ENCODE measurements around the gene MT1G.
"Not testable (repeated sequence)": the region's sequence is repeated elsewhere in the genome, so short reads cannot be mapped to it uniquely, and the experiment has no call there.

MT1G gene

DNA sequence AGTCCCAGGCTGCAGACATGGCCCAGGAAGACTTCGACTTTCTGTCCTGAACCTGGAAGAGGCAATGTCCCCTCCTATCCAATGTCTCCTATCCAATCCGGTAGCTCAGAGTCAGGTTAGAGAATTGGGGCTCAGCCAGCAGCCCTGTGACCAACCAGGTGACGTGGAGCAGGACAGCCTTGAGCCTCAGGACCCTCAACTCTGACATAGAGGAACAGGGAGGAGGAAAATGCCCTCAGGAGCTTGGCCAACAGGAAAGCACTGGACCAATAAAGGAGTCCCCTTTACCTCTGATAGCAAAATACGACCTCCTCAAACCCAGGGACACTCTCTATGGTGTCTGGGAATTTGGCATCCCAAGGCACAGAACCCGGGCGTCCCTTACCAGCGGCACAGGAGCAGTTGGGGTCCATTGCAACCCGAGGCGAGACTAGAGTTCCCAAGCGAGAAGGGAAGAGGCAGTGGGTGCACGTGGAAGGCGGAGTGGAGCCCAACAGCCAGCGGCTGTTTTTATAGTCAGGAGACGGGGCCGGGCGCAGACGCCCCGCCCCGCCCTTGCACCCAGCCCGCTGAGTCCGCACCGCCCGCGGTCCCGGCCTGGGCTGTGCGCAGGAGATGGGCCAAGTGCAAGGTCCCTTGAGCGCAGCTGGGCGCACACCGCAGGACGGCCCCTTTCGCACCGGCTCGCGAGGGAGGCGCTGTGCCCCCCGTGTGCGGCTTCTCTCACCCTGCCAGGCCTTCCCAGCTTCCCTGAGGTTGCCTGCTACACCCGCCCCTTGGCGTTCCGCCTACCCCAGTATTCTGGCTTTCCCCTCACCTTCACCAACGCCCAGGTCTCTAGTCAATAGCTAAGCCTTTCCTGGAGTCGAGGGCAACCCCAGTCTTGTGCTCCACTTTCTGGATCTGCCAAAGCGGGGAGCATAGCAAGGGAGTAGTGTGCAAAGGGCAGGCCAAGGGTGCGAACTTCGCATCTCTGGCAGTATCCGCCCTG, at the start of gene MT1G:
MT1G (minus strand) TSS at position 485 of the 991 bp plus-strand sequence; CDS start at position 413, 72 bp downstream.
- no peak within 1 kb of the TSS for H3K4me3 ChIP-seq (ENCODE audit: low read length)
- TF ChIP-seq, protein P1, sequence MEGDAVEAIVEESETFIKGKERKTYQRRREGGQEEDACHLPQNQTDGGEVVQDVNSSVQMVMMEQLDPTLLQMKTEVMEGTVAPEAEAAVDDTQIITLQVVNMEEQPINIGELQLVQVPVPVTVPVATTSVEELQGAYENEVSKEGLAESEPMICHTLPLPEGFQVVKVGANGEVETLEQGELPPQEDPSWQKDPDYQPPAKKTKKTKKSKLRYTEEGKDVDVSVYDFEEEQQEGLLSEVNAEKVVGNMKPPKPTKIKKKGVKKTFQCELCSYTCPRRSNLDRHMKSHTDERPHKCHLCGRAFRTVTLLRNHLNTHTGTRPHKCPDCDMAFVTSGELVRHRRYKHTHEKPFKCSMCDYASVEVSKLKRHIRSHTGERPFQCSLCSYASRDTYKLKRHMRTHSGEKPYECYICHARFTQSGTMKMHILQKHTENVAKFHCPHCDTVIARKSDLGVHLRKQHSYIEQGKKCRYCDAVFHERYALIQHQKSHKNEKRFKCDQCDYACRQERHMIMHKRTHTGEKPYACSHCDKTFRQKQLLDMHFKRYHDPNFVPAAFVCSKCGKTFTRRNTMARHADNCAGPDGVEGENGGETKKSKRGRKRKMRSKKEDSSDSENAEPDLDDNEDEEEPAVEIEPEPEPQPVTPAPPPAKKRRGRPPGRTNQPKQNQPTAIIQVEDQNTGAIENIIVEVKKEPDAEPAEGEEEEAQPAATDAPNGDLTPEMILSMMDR (conservative IDR thresholded peaks at IDR 0.05; ENCODE audit: low read depth, low read length), result no peak
- DNase-seq (ENCODE audit: low read depth), result no peak

DNA sequence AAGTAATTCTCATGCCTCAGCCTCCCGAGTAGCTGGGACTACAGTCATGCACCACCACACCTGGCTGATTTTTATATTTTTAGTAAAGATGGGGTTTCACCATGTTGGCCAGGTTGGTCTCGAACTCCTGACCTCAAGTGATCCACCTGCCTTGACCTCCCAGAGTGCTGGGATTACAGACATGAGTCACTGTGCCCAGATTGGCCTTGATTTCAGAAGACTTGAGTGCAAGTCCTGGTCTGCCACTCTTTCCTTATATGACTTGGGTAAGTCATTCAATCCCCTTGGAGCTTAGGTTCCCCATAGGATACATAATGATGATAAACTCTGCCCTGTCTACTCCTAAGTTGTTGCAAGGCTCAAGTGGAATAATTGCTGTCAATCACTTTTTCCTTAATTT, 49.7 kb upstream of the MT1G start:
- not testable (repeated sequence) for H3K4me3 ChIP-seq (ENCODE audit: low read length); DNase-seq (ENCODE audit: low read depth)

DNA sequence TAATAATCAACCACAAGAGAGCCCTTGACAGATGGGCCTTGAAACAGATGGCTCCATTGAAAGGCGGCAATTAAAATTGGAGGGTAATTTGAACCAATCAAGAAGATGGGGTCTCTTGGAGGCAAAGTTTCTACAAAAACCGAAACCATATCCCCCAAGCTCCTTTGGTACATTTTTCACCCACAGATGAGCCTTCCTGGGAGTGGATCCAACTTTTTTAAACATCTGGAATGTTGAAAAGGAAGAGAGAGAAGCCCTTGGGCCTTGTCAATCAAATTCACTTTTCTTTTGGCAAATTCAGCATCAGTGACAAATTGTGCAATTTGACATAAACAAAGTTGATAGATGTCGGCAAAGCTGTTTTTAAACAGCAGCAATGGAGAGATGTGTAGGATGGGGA, 48.9 kb upstream of the MT1G start:
- DNase-seq (ENCODE audit: low read depth), result no peak
- H3K4me3 ChIP-seq (ENCODE audit: low read length), result no peak overlapping the region
- TF ChIP-seq, protein P1 (conservative IDR thresholded peaks at IDR 0.05; ENCODE audit: low read depth, low read length), result no peak

DNA sequence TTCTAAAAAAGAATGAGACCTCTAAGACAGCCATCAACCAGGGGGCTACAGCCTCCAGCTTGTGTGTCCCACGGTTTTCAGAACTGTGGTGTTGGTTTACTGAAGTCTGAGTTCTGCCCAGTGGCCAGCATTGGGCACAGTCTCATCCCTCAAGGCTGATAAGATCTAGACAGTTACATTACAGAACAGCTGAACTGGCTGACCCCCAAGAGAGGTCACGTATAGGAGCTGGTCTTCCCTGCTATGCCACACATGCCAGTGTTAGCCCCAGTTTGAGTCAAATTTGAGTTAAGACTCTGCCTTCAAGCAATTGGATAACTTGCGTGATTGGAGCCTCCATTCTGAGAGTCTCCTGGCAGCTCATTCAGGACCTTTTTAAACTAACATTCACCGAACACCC, 47.3 kb upstream of the MT1G start:
- H3K4me3 ChIP-seq (ENCODE audit: low read length), result no peak overlapping the region
- TF ChIP-seq, protein P1 (conservative IDR thresholded peaks at IDR 0.05; ENCODE audit: low read depth, low read length), result no peak
- no peak for DNase-seq (ENCODE audit: low read depth)

DNA sequence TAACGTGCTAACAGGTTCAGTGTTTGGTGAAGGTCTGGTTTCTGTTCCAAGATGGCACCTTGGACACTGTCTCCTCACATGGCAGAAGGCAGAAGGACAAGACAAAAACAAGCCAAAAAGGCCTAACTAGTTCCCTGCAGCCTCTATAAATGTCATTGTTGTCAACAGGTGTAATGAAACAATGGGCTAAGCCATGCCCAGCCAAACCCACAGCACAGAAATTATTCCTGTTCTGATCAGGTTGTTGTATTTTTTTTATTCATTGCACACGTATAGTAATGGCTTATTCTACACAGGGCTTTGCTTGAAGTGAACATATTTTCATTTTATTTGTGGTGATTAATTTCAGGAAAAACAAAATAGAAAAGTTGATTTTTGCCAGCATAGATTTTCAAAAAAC, 45.9 kb upstream of the MT1G start:
- DNase-seq (ENCODE audit: low read depth), result no peak
- H3K4me3 ChIP-seq (ENCODE audit: low read length), result no peak overlapping the region
- TF ChIP-seq, protein P1 (conservative IDR thresholded peaks at IDR 0.05; ENCODE audit: low read depth, low read length), result no peak

DNA sequence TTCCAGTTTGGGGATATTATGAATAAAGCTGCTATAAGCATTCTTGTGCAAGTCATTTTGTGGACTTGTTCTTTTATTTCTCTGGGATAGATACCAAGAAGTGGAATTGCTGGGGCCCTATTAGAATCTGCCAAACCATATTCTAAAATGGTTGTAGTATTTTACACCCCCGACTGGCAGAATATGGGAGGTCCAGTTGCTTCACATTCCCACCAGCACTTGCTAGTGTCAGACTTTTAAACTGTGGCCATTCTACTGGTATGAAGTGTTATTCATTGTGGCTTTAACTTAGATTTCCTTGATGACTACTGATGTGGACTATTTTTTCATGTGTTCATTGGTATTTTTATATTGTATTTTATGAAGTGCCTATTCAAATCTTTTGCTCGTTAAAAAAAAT, 44.0 kb upstream of the MT1G start:
- TF ChIP-seq, protein P1 (conservative IDR thresholded peaks at IDR 0.05; ENCODE audit: low read depth, low read length), result no peak
- DNase-seq (ENCODE audit: low read depth), result no peak
- H3K4me3 ChIP-seq (ENCODE audit: low read length), result no peak overlapping the region

DNA sequence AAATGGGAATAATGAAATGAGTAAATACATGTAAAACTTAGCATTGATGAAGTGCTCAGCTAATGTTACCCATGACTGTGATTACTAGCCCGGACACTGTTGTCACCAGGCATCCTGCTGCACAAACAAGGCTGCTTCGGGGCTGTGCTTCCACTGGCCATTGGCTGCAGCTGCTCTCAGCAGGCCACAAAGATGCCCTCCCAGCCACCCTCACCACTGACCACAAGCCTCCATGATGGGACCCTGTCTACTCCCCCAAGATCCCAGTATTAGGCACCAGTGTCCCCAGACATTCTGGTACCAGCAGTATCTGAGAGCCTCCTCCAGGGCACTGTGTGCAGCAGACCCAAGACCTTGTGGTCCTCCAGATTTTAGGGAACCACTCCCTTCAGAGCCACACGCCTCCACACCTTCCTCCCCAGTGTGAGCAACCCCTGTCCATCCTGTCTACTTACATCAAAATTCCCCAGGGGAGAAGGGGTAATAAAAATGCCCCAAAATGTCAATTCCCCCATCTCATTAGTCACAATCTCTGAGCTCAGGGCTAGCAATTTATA, 42.4 kb upstream of the MT1G start:
- TF ChIP-seq, protein P1 (conservative IDR thresholded peaks at IDR 0.05; ENCODE audit: low read depth, low read length), result no peak
- H3K4me3 ChIP-seq (ENCODE audit: low read length), result no peak overlapping the region
- DNase-seq (ENCODE audit: low read depth), result no peak

Measured in retinal pigment epithelial cell (primary cell).